Kasumi-1 (cell line): Measurements from ENCODE around the gene SLC35F3.

Experiments used
- DNase-seq, 2 experiments: peaks; one replicate each; lab custom pipeline; 2025; lab: John Stamatoyannopoulos, UW

The SLC35F3 gene

DNA sequence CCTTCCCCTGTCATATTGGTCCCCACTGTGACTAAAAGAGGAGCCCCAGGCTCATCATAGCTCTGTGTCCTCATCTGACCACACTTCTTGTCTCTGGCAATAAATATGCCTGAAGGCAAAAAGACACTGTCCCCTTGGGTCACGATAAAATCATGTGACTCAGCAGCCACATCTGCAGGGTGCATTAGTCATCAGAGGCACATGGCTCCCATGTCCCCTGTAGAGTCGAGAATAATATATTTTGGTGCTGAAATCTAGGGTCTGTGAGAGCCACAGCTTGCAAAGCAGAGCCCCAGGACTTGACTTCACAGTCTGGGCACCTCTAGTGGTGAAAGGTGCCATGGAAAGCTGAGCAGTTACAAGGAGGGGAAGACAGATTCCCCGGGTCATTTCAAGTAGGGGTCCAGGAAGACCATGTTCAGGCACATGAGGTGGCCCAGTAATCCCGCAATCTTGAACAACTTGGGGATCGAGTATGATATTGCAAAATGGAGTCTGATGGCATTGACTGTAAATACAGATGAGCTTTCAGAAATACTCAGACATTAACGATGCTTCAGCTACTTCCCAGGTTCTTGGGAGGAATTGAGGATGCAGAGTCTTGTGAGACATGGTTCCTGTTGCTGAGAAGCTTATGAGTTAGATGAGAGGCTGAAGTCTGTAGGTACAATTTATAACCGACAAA is 68.6 kb downstream of the SLC35F3 start:
- no peak for DNase-seq

DNA sequence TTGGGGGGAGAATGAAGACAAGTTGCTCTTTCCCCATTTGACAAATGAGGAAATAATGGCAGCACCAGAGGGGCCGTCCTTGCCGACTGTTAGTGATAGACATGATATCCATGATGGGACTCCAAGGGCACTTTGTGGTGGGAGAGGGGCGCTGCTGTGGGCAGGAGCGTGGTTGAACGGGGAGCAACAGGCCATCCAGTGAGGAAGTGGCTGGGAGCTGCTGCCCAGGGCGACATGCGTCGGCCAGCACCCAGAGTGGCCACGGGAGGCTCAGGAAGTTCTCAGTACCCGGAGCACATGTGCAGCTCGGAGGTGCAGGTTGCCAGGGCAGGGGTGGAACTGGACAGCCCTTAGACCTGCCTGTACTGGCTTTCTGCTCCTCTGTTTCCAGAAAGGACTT is 71.0 kb downstream of the SLC35F3 start:
- DNase-seq, result no peak

DNA sequence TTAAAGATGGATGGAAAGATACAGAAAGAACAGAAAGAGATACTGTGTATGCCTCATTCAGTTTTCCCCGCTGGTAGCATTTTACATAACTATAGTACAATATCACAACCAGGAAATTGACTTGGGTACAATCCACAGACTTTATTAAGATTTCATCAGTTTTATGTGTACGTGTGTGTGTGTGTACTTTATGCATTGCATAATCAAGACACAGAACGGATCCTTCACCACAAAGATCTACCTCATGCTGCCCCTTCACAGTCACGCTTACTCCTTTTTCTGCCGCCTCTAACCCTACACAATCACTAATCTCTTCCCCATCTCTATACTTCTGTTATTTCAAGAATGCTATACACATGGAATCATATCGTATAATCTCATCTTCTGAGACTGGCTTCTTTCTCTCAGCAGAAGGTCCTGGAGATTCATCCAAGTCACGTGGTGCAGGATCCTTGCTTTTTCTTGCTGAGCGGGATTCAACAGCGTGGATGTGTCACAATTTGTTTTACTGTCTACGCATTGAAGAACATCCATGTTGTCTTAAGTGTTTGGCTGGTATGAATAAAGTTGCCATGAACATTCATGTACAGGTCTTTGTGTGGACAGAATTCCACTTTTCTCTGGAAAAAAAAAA is 76.7 kb downstream of the SLC35F3 start:
- no peak for DNase-seq

DNA sequence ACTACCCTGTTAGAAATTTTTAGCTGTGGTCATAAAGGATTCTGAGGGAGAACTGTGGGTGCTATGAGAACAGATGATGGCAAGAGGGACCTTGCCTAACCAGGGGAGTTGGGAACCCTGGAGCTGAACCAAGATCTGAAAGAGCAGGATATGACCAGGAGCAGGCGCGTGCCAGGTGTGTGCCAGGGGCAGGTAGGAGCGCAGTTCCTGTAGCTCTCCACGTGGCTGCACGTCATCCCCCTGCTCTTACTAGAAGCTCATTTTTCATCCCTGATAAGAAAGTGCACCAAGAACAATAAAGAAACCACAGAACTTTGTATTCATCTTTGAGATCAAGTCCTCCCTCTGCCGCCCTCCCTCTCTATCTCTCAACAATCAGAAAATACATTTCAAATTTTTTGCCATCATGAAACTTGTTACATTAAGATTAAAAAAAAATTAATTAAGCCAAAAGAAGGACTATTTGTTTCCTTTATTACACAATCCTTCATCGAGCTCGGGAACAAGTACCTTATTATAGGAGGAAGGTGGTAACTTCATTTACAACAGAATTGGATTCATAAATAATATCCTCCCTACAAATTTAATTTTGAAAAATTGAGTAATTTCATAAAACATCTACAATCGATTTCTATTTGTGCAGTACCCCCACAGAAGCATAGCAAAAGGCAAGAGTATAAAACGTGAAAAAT is 78.5 kb downstream of the SLC35F3 start:
- DNase-seq, result no peak

DNA sequence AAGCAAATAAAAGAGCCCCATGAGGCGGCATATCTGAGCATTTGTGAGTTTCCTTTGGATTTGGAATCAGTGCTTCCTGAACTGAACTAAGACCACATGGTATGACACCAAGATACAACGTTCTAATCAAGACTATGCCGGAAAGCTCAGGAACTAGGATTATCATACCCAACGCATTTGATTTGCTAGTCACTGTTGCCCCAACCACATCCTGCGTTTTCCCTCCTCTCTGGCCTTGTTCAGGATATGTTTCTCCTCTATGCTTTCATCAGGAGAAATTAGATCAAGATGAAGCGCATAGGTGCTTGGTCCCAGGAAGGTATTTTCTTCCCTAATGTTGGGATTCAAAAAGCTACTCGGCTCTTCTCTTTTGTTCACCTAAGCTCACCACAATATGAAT is 79.3 kb downstream of the SLC35F3 start:
- no peak for DNase-seq

DNA sequence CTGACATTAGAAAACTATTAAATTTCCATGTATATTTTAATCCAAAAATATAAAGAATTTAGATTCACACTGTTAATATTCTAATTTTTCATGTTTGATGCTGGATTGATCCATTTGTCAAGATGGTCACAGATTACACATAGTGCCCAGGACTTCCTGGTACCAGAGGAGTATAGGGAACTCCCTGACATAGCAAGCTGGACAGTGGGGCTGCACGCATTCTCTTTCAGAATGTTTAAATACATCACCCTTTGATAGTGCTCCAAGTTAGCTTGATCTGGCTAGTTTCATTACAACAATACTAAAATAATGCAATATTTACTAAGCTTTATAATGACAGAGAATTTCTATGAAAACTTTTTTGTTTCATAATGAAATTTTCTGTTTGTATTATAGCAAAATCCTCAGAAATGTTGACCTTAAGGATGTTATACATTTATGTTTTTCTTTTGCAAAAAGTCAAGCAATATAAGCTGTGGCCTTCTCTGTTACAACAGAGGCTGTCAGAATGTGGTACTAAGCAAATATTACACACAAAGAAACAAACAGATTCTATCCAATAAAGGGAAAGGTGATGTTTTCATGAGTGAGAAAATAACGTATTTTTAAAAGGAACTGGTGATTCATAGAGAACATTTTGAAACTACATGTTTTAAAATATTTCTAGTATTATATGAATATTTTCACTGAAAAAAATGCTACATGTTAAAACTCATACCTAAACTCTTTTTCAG is 84.7 kb downstream of the SLC35F3 start:
- no peak for DNase-seq

DNA sequence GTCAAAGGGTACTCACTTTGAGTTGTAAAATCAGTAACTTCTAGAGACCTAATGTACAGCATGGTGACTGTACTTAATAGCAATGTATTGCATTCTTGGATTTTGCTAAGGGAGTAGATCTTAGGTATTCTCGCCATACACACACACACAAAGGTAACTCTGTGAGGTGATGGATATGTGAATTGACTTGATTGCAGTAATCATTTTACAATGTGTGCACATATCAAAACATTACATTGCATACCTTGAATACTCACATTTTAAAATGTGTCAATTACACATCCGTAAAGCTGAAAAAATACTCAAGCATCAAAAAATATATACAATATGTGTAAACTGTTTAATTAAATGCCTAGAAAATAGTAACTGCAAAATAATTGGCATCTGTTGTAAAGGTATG is 86.0 kb downstream of the SLC35F3 start:
- DNase-seq, result no peak

DNA sequence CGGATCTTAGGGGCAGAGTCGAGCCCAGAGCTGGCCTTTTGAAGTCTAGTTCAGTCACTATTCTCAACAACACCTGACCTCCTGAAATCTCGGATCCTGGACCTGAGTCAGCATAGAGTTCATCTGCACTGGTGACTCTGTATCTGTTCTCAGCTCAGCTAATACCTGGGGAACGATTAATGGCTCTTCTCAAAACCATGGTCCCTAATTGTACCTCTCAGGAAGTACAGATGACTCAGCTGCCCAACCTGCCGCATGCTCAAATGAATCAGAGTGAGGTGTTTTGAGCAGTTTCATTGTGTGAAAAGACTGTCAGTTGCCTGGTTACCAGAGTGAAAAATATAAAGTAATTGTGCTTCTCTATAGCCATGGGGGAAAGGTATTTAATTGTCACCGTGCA is 89.2 kb downstream of the SLC35F3 start:
- no peak for DNase-seq

DNA sequence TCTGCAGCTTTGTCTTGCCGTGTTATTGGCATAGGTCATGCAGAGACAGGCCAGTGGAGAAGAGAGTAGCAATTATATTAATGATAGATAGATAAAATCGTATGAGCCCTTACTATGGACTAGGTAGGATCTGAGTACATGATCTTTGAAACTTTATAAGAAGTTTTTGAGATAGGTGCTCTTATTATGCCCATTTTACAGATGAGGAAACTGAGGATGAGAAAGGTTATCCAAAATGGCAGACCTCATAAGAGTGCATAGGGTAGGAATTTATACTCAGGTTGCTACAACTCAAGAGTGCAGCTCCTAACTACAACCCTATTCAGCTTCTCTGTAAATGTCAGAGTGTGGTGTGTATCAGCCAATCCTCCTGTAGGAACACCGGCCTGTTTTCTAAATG is 89.6 kb downstream of the SLC35F3 start:
- no peak for DNase-seq

DNA sequence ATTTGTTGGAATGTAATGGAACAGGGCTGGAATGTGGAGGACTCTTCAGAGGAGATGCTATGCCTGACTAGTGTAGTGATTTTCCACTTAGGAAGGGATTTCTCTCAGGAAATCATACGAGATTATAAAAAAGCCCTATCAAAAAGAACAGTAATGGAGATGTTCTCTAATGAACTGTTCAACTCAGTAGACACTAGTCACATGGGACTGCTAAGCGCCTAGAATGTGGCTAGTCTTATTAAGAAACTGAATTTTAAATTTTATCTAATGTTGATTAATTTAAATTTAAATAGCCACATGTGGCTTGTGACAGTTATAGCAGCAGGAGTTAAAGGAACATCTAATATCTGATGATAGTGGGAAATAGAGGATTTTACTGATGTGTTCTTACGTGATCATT is 94.0 kb downstream of the SLC35F3 start:
- no peak for DNase-seq

DNA sequence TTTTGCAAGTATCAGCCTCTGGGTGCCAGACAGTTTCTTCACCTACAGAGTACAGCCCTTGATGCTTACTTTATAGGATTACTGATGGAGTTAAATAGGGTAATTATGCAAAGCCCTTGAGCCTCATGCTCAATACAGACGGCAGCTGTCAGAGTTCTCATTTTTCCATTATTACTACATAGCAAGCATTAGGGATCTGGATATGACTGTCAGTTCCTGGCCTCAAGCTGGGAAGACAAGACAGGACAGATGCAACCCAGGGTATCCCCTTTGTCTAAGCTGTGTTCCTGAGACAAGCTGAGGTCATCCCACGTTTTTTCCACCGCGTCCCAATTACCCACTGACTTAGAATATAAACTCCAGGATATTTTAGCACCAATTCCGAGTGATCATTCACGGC is 94.4 kb downstream of the SLC35F3 start:
- no peak for DNase-seq

DNA sequence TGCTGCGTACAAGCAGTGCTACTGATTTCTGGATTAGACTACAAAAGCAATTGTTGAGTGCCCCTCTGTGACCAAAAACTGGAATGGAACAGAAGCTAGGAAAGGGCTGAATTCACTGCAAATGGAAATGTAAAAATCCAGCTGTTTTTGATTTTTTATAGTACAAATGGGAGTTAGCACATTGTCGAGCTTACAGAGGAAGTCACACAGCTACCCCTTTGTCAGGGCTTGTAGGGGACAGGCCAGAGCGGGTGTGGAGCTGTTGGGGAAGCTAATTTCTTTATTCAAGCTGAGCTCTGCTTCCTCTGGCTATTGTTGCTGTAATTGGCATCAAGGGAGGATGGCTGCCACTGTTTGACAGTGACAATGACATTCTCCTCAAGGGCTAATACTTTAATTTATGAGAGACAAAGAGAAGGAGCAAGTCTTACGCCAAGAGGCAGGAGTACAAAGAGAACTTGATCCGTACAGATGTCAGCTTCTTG is 96.1 kb downstream of the SLC35F3 start:
- no peak for DNase-seq

DNA sequence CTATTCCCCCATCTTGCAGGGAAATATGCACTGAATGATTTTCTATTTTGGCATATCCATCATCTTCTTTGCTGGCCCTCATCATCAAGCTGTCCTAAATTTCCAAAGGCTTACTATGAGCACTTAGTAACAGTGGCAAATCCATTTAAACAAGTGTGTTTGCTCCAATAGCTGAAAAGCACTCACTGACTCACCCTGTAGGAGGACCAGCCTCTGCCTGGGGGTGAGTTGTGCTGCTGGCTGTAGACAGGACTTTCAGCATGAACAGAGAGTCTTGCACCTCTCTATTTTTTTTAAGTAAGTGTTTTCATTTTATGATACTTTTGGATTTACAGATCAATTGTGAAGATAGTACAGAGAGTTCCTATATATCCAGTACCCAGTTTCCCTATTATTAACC is 97.3 kb downstream of the SLC35F3 start:
- DNase-seq, result no peak

DNA sequence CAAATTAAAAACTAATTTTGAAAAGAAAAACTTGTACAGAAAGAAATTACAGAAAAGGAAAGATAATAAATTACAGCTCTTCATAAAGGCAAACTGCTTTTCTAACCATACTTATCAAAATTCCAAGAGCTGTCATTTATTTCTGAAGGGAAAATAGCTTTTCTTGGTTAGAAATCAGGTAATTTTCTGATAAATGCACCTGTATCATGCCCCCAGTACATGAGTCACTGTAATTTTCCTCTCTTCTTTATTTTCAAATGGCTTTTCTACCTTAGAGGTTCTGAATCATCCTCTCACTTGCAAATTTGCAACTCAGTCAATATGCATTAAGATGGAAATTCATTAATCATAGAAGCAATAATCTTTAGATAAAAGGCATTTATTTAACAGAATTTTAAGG is 100.1 kb downstream of the SLC35F3 start:
- DNase-seq, result no peak

DNA sequence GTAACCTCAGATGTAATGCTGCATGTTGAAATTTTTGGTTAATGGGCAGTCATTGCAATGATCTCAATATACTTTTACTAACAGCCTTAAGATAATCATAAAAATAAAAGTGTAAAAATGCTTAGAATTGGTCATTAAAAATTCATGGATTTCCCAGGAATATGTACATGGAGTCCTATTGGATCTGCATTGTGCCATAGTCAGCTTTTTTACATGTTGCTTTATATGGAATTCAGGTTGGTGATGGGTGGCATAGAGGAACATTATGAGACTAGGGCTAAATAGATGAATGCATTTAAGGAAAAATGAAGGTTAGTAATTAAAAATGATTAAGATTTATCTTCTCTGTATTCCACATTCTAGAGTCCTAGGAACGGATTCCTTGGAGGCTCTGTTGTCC is 103.2 kb downstream of the SLC35F3 start:
- no peak for DNase-seq

DNA sequence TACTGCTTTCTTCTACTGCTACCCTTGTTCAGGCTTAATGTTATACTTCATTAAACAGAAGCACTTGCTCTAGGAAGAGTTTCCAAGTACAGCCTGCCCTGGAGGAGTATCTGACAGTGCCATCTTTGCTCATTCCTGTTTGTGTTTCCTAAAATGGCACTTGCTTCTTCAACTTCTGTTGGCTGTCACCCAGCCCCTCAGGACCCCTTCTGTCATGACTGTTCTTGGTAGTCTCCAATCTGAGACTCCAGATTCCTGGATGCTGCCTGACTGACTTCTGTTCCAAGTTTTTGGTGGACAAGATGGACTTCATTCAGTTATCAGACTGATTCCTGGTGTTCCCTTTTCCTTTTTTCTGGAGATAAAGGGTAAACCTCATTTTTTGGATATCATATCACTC is 104.1 kb downstream of the SLC35F3 start:
- no peak for DNase-seq

DNA sequence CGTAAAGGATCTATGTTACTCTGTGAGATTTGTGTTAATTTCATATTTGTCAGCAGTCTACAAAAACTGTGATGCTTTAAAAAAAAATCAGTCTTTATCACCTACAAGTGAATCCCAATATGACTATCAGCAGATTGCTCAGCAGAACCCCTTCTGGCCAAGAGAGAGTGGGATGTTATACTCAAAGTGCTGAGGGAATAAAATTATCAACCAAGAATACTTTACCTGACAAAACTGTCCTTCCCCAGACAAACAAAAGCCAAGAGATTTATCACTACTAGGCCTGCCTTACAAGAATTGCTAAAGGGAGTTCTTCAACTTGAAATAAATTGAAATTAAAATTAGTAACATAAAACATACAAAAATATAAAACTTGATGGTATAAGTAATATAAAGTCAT is 105.2 kb downstream of the SLC35F3 start:
- no peak for DNase-seq

DNA sequence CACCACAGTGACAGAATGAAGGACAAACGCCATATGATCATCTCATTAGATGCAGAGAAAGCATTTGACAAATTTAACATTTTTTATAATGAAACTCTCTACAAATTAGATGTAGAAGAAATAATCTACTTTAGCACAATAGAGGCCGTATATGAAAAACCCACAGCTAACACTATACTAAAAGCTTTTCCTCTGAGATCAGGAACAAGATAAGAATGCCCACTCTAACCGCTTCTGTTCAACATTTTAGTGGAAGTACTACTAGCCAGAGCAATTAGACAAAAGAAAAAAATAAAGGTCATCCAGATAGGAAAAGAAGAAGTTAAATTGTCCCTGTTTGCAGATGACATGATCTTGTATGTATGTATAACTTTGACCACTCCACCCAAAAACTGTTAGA is 109.7 kb downstream of the SLC35F3 start:
- DNase-seq, result no peak

DNA sequence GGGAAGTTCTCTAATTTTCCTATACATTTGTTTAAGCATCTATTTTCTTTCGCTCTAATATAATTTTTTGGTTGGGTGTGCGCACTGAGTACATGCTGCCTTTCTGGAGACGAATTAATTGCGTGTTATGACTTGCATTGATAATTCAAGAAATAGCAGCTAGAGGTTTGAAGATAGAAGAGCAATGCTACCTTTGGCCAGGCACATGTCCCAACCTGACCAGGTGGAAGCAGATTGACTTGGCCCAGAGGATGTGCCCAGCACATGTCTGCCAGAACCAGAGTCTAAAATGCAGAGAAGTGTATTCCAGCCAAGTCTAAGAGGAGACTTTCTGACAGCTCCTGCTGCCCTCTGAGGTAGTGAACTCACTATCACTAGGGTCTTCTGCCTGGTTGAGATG is 114.3 kb downstream of the SLC35F3 start:
- DNase-seq, result no peak

DNA sequence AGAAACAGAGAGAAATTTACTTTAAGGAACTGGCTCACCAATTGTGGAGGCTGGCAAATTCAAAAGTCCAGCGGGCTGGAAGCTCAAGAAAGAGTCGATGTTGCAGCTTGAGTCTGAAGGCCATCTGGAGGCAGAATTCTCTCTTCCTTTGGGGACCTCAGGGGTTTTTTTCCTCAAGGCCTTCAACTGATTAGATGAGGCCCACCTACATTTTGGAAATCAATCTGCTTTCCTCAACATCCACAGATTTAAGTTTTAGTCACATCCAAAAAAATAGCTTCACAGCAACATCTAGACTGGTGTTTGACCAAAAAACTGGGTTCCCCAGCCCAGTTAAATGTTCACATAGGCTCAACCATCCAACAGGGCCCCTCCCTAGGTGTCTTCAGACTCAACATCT is 114.9 kb downstream of the SLC35F3 start:
- no peak for DNase-seq

DNA sequence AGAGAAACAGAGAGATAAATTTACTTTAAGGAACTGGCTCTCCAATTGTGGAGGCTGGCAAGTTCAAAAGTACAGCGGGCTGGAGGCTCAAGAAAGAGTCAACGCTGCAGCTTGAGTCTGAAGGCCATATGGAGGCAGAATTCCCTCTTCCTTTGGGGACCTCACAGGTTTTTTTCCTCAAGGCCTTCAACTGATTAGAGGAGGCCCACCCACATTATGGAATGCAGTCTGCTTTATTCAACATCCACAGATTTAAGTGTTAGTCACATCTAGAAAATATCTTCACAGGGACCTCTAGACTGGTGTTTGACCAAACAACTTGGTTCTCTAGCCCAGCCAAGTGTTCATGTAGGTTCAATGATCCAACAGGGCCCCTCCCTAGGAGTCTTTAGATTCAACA is 117.8 kb downstream of the SLC35F3 start:
- no peak for DNase-seq

DNA sequence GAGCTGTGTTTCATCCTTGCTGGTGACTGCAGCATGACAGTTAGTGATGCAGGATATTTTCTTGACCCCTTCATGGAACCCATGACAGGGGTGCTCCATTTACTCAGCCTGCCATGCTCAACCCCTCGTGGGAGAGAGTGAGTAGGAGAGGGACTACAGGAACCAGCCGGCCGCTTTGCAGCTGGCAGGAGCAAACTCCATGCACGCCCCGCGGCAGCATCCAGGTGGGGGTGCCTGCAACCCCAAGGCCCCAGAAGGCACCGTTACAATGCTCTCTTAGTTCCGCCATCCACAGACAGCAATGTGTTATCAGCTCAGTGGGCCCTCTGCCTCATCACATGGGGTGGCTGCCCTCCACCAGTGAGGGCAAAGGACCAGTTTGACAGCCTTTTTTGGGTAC is 135.1 kb downstream of the SLC35F3 start:
- no peak for DNase-seq
